ENCODE measurements around the gene GMDS.

DNA sequence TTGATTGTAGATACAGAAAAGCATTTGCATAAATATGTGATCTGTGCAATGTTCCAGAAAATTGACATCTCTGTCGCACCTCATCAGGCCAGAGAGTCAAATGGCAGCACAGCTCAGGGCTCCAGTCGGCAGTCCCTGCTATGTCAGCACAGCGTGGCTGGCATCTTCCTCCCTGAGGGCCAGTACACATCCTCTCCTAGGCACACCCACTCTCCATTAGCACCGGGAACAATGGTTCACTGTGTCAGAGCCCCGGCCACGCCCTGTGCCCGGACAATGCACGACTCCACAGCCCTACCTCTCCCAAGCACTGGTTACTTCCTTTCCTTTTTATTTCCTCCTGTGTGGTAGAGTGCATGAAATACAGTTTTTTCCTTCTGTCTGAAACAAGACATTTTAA, 520.8 kb downstream of the GMDS start:
- TF ChIP-seq, protein P1, sequence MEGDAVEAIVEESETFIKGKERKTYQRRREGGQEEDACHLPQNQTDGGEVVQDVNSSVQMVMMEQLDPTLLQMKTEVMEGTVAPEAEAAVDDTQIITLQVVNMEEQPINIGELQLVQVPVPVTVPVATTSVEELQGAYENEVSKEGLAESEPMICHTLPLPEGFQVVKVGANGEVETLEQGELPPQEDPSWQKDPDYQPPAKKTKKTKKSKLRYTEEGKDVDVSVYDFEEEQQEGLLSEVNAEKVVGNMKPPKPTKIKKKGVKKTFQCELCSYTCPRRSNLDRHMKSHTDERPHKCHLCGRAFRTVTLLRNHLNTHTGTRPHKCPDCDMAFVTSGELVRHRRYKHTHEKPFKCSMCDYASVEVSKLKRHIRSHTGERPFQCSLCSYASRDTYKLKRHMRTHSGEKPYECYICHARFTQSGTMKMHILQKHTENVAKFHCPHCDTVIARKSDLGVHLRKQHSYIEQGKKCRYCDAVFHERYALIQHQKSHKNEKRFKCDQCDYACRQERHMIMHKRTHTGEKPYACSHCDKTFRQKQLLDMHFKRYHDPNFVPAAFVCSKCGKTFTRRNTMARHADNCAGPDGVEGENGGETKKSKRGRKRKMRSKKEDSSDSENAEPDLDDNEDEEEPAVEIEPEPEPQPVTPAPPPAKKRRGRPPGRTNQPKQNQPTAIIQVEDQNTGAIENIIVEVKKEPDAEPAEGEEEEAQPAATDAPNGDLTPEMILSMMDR (conservative IDR thresholded peaks at IDR 0.05; ENCODE audit: low read length) = no peak
- TF ChIP-seq EZH2phosphoT487 (IDR thresholded peaks at IDR 0.05; ENCODE audit: borderline replicate concordance) = no peak

All from Loucy (cell line).